ENCODE results near the gene CELF1. TPM values are rescaled to one million over a fixed set of nuclear protein-coding genes. Genes with fewer than 3 reads are reported as not detected.

Gene CELF1
- total and polyA plus RNA-seq, 8 donors = 76.8 to 107 (median 90.7) TPM

- H3K36me3 ChIP-seq = no peaks in the 10 kb centered on the region
- H3K4me3 ChIP-seq = no peak overlapping the region
- H3K4me1 ChIP-seq = peaks cover 6 to 74% of the 10 kb centered on the region in 2 donors
- DNase-seq = no peak
- ATAC-seq = no peak
- H3K9me3 ChIP-seq = no peaks in the 10 kb centered on the region
- peak overlapping the region in 1 of 2 donors; percentile 80 for H3K27ac ChIP-seq
- no peaks in the 10 kb centered on the region for H3K27me3 ChIP-seq
- intact Hi-C loops (cut with DNase I) = no loop called here
- TF ChIP-seq, protein P1, sequence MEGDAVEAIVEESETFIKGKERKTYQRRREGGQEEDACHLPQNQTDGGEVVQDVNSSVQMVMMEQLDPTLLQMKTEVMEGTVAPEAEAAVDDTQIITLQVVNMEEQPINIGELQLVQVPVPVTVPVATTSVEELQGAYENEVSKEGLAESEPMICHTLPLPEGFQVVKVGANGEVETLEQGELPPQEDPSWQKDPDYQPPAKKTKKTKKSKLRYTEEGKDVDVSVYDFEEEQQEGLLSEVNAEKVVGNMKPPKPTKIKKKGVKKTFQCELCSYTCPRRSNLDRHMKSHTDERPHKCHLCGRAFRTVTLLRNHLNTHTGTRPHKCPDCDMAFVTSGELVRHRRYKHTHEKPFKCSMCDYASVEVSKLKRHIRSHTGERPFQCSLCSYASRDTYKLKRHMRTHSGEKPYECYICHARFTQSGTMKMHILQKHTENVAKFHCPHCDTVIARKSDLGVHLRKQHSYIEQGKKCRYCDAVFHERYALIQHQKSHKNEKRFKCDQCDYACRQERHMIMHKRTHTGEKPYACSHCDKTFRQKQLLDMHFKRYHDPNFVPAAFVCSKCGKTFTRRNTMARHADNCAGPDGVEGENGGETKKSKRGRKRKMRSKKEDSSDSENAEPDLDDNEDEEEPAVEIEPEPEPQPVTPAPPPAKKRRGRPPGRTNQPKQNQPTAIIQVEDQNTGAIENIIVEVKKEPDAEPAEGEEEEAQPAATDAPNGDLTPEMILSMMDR (IDR thresholded peaks at IDR 0.05) = no peak
Measured at GRCh38 chr11:47498149-47498548, 54.8 kb downstream of the CELF1 start.

DNA sequence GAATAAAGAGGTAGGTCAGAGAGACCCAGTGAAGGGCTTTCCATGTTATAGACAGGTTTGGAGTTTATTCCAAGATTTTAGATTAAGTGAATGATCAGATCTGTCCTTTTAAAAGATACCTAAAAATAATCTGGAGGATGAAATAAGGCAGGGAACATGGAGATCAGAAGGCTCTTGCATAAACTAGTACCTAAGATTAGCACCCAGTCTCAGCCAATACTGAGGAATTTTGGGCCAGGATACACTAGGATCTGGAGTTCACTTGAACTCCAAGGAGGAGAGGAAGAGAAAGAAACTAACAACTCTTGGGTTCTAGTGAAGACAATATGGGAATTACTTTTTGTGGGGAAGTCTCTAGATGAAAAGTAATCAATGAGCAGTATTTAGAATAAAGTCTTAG, 56.1 kb downstream of the CELF1 start:
- no peaks in the 10 kb centered on the region for H3K9me3 ChIP-seq
- ATAC-seq = no peak
- no peak overlapping the region for H3K27ac ChIP-seq
- H3K27me3 ChIP-seq = no peaks in the 10 kb centered on the region
- no peak for DNase-seq
- H3K4me3 ChIP-seq = no peak overlapping the region
- H3K36me3 ChIP-seq = no peaks in the 10 kb centered on the region
- H3K4me1 ChIP-seq = peaks cover 6 to 68% of the 10 kb centered on the region in 2 donors
- intact Hi-C loops (cut with DNase I) = no loop called here
- TF ChIP-seq, protein P1 (IDR thresholded peaks at IDR 0.05) = no peak

GRCh38 chr11:47495856-47496217, 57.1 kb downstream of the CELF1 start:
- H3K4me3 ChIP-seq = no peak overlapping the region

DNA sequence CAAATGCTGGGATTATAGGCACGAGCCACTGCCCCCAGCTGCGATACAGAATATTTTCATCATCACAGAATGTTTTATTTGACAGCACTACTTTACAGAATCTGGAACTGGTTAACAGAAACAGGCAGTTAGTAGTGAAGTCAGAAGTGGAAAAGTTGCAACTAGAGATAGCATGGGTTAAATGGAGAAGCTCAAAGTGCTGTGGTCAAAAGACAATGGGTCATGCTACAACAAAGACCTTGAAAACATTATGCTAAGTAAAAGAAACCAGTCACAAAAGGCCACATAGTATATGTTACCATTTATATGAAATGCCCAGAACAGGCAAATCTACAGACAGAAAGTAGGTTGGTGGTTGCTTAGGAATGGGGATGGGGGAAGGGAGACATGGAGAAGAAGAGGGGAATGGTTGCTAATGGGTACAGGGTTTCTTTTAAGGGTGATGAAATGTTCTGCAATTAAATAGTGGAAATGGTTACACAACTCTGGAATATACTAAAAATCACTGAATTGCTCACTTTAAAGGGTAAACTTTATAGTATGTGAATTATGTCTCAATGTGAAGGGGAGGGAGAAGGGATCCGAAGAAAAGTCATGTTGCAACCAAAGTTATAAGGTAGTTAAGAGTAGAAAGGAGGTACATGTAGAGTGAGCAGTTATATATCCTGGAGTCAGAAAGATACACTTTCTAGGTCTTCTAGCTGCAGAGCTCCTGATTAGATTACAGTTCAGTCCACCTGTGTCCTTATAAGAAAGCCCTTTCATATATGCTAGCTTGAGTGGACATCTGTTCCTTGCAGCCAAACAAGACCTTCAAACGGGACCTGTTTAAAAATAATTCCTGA, 57.7 kb downstream of the CELF1 start:
- intact Hi-C loops (cut with DNase I) = no loop called here
- Histone ChIP-seq H3K27me3 (no peaks in the 10 kb centered on the region), H3K4me1 (peaks cover 6 to 57% of the 10 kb centered on the region in 2 donors), H3K36me3 (no peaks in the 10 kb centered on the region), H3K27ac (no peak overlapping the region), H3K9me3 (no peaks in the 10 kb centered on the region), H3K4me3 (no peak overlapping the region)
- TF ChIP-seq, protein P1 (IDR thresholded peaks at IDR 0.05) = no peak
- DNase-seq (no peak), ATAC-seq (no peak)

More at GRCh38 chr11:47495856-47496217, 57.1 kb downstream of the CELF1 start:
- Histone ChIP-seq H3K36me3 (no peaks in the 10 kb centered on the region), H3K4me1 (peaks cover 6 to 63% of the 10 kb centered on the region in 2 donors), H3K27me3 (no peaks in the 10 kb centered on the region), H3K27ac (no peak overlapping the region), H3K9me3 (no peaks in the 10 kb centered on the region)
- no peak for ATAC-seq
- intact Hi-C loops (cut with DNase I) = no loop called here
- no peak for DNase-seq
- TF ChIP-seq, protein P1 (IDR thresholded peaks at IDR 0.05) = no peak

DNA sequence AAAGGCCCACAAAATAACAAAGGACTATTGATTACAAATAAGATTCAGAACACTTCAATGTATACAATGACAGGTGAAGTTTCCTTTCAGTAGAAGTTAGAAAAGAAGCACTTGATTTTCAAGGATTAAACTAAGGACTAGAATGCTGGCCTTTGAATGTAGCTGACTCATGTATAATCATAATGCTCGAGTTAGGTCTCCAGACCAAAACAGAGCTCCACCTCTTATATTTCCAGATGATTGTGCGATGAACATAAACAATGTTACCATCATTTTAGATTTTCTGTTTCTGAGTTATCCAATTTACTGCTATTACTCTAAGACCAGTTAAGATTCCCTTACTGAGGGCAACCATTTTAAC, 63.6 kb downstream of the CELF1 start:
- Histone ChIP-seq H3K36me3 (peaks cover under 1 to 42% of the 10 kb centered on the region in 2 donors), H3K27ac (peak overlapping the region; percentile 34 to 60), H3K4me3 (no peak overlapping the region), H3K9me3 (no peaks in the 10 kb centered on the region), H3K4me1 (peaks cover 3 to 25% of the 10 kb centered on the region in 2 donors), H3K27me3 (no peaks in the 10 kb centered on the region)
- intact Hi-C loops (cut with DNase I) = loop anchor here (10.0 kb wide), 2 partner anchors 65 to 75 kb away; partner anchors contain the start of genes CELF1 (in 1 of the 2) and PTPMT1 (in 1 of the 2)
- TF ChIP-seq, protein P1 (IDR thresholded peaks at IDR 0.05) = no peak
- DNase-seq (no peak), ATAC-seq (no peak)

Data from left lung (tissue), 10 donors.